Measurements from ENCODE around the gene PPP1R8. TPM values are rescaled to one million over a fixed set of nuclear protein-coding genes. Genes with fewer than 3 reads are reported as not detected.

PPP1R8 gene
- total and polyA plus RNA-seq, 9 of the 15 experiments (the other 6 are each of a cell fraction or from before 2014, with no cell fraction given): 16.2 to 107 (median 75.3) TPM

DNA sequence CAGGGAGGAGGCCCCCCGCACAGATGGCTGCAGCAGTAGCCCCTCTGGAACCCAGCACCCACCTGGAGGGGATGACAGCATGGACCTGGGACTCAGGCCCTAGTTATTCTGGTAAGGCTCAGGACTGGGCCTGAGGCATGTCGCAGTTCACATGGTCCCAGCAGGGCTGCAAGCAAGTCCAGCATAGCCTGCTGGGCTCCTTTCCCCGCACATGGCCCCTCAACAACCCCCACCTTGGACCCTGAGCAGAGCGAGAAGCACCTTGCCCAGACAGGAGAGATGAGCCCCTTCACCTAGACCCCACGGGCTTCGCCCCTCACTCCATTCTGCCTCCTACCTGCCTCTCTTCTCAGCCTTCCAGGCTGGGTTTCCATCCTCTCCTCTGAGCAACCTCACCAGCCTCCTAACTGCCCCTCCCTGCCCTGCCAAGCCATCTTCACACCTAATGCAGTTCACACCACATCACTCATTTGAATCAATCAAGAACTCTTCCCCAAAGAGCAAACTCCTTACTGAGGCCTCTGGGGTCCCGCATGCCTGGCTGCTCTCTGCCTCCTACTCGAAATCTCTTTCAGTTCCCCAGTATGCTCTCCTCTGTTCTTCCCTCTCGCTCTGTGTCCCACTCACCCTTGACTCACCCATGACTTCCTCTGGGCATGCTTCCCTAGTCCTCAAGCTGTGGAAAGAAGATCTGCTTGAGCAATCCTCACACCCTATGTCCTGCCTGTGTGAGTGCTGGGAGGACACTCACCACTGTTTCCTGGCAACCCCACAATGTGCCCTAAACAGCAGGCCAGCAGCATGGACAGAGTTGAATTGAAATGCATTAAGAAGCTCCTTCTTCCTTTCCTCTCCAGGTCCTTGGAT is 32.3 kb downstream of the PPP1R8 start (continued):
- TF ChIP-seq, protein P1, sequence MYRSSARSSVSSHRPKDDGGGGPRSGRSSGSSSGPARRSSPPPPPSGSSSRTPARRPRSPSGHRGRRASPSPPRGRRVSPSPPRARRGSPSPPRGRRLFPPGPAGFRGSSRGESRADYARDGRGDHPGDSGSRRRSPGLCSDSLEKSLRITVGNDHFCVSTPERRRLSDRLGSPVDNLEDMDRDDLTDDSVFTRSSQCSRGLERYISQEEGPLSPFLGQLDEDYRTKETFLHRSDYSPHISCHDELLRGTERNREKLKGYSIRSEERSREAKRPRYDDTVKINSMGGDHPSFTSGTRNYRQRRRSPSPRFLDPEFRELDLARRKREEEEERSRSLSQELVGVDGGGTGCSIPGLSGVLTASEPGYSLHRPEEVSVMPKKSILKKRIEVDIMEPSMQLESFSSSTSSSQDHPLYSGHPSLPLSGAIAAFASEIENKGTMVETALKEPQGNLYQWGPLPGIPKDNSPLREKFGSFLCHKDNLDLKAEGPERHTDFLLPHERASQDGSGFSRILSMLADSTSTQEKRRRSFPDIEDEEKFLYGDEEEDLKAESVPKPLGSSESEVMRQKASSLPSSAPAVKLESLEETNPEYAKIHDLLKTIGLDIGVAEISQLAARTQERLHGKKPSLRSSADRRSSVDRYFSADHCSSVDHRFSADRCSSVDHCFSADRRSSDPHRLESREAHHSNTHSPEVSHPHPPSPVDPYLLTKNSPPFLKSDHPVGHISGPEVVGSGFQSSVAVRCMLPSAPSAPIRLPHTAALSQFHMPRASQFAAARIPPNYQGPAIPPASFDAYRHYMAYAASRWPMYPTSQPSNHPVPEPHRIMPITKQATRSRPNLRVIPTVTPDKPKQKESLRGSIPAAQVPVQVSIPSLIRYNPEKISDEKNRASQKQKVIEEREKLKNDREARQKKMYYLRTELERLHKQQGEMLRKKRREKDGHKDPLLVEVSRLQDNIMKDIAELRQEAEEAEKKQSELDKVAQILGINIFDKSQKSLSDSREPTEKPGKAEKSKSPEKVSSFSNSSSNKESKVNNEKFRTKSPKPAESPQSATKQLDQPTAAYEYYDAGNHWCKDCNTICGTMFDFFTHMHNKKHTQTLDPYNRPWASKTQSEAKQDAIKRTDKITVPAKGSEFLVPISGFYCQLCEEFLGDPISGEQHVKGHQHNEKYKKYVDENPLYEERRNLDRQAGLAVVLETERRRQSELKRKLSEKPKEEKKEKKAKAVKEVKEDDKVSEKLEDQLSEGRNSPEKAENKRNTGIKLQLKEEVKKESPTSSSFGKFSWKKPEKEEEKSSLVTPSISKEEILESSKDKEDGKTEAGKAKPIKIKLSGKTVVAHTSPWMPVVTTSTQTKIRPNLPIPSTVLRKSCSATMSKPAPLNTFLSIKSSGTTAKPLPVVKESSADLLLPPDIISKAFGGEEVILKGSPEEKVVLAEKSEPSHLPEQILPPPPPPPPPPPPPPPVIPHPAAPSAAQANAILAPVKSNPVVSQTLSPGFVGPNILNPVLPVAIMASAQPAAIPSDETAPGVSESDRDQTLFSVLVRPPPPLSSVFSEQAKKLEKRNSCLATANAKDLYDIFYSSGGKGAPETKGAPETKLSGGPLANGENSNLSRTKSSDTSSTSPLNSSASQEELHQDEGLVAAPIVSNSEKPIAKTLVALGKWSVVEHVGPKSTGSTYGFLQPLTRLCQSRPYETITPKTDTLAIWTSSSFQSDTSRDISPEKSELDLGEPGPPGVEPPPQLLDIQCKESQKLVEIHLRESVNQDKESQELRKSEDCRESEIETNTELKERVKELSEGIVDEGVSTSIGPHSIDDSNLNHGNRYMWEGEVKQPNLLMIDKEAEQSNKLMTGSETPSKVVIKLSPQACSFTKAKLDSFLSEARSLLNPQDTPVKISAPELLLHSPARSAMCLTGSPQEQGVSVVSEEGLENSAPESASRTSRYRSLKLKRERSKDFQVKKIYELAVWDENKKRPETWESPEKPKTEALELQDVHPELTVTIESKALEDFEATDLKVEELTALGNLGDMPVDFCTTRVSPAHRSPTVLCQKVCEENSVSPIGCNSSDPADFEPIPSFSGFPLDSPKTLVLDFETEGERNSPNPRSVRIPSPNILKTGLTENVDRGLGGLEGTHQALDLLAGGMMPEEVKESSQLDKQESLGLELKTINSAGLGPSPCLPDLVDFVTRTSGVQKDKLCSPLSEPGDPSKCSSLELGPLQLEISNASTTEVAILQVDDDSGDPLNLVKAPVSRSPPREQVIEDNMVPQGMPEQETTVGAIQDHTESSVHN (IDR thresholded peaks at IDR 0.05; ENCODE audit: borderline replicate concordance in 1 of 2, low read depth in 1 of 2): no peak
- no peak for TF ChIP-seq ZNF551 (CRISPR knock-in tag; IDR thresholded peaks at IDR 0.05)
- no peak for TF ChIP-seq ZNF766 (CRISPR knock-in tag; conservative IDR thresholded peaks at IDR 0.05)
- TF ChIP-seq, protein P2, sequence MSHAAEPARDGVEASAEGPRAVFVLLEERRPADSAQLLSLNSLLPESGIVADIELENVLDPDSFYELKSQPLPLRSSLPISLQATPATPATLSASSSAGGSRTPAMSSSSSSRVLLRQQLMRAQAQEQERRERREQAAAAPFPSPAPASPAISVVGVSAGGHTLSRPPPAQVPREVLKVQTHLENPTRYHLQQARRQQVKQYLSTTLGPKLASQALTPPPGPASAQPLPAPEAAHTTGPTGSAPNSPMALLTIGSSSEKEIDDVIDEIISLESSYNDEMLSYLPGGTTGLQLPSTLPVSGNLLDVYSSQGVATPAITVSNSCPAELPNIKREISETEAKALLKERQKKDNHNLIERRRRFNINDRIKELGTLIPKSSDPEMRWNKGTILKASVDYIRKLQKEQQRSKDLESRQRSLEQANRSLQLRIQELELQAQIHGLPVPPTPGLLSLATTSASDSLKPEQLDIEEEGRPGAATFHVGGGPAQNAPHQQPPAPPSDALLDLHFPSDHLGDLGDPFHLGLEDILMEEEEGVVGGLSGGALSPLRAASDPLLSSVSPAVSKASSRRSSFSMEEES (CRISPR knock-in tag; IDR thresholded peaks at IDR 0.05): no peak
- TF ChIP-seq KLF13 (tag; IDR thresholded peaks at IDR 0.05; ENCODE audit: borderline replicate concordance, low read depth): no peak
- peak; percentile 31; the same call in 1 of the 2 replicates for TF ChIP-seq JUN (IDR thresholded peaks at IDR 0.05; ENCODE audit: borderline replicate concordance, low read depth, low read length)
- no peak for TF ChIP-seq JUN (CRISPR knock-in tag; IDR thresholded peaks at IDR 0.05; ENCODE audit: borderline replicate concordance)
- TF ChIP-seq ZBED1 (IDR thresholded peaks at IDR 0.05): no peak
- TF ChIP-seq BCL6 (CRISPR knock-in tag; IDR thresholded peaks at IDR 0.05): no peak
- TF ChIP-seq POLR3G (IDR thresholded peaks at IDR 0.05; ENCODE audit: extremely low read depth, insufficient read length, insufficient replicate concordance): no peak
- peak; percentile 40; the same call in 1 of the 2 replicates for TF ChIP-seq HDGF (IDR thresholded peaks at IDR 0.05)
- TF ChIP-seq ZNF589 (CRISPR knock-in tag; IDR thresholded peaks at IDR 0.05; ENCODE audit: low read depth): 0 out of 2 replicates have a peak, but pooled peaks have one; percentile 28
- no peak for TF ChIP-seq WHSC1 (IDR thresholded peaks at IDR 0.05; ENCODE audit: low read length)
- no peak for TF ChIP-seq C11orf30 (IDR thresholded peaks at IDR 0.05; ENCODE audit: low read depth)
- no peak for TF ChIP-seq CC2D1A (IDR thresholded peaks at IDR 0.05)

All from K562 (cell line).